NCI-H2227 (cell line): ENCODE measurements around the gene SP3.

ENCODE experiments used
- DNase-seq: peaks from one replicate; lab custom pipeline; 2025; ENCODE audit not compliant: unreplicated experiment; lab: John Stamatoyannopoulos, UW

SP3 gene

DNA sequence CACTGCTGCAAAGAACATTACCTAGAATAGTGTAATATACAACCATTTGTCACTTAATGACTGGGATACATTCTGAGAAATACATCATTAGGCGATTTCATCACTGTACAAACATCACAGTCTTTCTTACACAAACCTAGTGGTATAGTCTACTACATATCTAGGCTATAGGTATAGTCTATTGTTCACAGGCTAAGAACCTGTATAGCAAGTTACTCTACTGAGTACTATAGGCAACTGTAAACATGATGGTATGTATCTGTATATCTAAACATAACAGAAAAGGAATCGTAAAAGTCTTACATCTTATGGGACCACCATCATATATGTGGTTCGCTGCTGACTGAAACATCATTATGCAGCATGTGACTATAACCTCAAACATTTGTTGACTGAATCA lies 21.4 kb downstream of the SP3 start:
- DNase-seq, result no peak

DNA sequence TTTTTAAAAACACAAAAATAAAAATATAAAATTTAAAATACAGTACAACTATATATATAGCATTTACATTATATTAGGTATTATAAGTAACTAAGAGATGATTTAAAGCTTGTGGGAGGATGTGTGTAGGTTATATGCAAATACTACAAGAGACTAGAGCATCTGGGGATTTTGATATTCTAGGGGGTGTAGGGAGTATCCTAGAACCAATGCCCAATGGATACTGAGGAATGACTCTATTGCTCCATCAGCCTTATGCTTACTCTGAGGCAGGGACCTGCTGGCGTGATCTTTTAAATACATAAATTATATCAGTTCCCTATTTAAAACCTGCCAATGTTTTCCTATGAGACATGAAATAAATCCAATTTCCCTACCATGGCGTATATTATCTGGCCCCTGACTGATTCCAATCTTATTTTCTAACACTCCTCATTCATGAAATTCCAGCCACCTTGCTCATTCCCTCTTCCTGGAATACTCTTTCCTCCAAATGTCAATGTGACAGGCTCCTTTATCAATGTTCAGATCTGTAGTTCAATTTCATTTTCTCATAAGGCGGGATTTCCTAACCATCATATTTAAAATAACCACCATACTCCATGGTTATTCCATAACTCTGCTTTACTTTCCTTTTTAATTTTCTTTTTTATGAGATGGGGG lies 22.2 kb downstream of the SP3 start:
- no peak for DNase-seq

GRCh38 chr2:173941567-173941966 lies 23.6 kb downstream of the SP3 start:
- DNase-seq, result no peak

DNA sequence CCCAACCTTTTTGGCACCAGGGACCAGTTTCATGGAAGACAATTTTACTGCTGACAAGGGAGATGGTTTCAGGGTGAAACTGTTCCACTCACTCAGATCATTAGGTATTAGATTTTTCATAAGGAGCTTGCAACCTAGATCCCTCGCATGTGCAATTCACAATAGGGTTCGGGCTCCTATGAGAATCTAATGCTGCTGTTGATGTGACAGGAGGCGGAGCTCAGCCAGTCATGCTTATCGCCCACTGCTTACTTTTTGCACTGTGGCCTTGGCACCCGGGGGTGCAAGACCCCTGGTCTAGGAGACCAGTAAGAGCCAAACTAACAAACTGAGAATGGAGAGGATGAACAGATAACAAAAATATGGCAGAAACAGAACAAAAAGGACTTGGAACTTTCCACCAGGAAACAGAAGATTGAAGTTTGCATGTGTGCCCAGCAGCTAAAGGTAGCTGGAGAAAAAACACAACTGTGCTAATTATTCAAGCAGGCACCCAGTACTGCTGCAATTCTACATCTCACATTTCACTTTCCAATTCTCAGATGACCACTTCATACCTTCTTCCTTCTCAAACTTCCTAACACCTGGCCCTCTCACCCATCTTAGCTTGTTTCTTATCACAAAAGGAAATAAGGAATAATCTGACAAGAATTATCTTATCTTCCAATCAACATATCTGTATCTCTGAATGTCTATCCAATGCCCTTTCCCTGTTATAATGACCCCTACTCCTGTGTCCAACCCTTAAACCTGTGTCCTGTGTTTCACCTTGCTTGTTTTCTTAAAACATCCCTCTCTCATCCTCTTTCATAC lies 24.8 kb downstream of the SP3 start:
- DNase-seq, result no peak

DNA sequence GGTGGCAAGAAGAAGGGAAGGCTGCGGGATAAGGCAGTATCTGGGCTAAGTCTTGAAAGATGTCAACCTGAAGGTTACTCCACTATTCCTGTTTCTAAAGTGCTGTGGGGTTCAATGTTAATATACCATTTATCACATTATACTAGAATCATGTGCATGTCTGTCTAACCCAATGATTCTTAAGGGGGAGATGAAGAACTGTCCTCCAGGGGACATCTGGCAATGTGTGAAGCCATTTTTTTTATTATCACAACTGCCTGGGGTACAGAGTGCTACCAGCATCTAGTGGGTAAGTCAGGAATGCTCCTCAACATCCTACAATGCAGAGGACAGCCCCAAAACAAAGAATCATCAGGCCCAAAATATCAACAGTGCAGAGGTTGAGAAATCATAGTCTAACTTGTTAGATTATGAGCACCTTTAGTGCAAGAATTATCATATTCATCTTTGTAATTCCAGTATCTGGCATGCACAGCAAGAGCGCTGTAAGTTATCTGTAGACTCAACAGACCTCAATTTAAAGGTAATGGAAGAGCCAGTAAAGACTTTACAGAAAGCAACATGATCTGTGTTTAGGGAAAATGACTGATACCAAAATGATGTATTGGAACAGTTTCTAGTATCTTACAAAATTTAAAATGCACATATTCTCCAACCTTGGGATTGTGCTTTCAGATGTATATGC lies 26.3 kb downstream of the SP3 start:
- no peak for DNase-seq

DNA sequence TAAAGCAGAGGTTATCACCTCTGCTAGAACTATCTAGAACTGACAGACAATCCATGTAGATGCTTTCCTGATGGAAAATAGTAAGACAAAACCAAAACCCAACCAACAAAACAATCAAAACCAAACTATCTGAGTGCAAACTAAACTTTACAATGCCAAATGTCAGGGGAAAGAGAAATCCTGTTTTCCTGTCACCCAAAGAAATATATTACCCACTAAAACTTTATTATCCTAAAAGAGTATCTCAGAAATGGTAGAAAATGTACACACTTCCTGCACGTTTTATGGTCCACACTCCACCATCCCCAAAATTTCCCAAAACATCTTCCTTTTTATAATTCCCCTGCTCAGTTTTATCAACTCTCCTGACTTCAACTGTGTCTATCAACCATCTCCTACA lies 29.9 kb downstream of the SP3 start:
- no peak for DNase-seq

GRCh38 chr2:173934895-173935294 lies 30.3 kb downstream of the SP3 start:
- peak; percentile 11 for DNase-seq

DNA sequence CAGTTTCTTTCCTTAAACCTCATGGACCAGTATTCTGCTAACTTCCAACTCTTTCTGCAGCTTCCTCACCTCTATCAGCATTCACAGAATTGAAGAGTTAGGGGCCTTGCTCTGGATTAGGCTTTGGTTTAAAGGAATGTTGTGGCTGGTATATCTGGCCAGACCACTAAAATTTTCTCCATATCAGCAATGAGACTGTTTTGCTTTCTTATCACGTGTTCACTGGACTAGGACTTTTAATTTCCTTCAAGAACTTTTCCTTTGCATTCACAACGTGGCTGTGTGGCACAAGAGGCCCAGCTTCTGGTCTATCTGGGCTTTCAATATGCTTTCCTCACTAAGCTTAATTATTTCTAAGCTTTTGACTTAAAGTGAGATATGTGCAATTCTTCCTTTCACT lies 33.4 kb downstream of the SP3 start:
- DNase-seq, result no peak

GRCh38 chr2:173929441-173929840 lies 35.7 kb downstream of the SP3 start:
- no peak for DNase-seq

- no peak for DNase-seq
Measured at GRCh38 chr2:173926875-173927274, 38.3 kb downstream of the SP3 start.

GRCh38 chr2:173924285-173924684 lies 40.9 kb downstream of the SP3 start:
- no peak for DNase-seq

DNA sequence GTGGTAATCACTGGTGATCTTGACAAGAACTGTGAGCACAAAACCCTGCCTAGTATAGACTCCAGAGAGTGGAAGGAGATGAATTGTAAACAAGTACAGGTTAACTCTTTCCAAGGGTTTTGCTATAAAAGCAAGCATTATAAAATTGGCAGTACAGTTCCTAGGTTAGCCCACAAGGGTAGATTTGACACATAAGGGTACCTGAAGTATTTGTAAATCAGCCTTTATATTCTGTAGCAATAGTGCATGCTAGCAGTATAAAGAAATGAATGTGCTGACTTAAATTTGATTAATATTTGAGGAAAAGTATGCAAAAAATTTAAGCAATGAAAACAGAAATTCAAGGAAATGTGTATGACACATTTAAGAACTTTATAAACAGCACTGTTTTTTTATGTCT lies 42.4 kb downstream of the SP3 start:
- DNase-seq, result no peak

DNA sequence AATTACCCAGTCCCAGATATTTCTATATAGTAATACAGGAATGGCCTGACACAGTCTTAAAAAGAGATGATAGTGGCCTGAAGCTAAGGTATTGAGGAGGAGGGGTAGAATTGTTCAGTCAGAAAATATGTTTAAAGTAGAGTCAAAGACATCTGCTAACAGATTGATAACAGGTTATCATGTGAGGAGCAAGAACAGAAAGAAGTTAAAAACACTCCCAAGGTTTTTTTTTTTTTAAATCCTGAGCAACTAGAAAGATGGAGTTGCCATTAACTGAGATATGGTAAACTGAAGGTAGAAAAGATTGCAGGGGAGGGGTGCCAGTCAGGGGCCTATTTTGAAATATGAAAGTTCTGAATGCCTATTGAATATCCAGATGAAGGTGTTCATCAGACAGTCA lies 43.1 kb downstream of the SP3 start:
- no peak for DNase-seq

DNA sequence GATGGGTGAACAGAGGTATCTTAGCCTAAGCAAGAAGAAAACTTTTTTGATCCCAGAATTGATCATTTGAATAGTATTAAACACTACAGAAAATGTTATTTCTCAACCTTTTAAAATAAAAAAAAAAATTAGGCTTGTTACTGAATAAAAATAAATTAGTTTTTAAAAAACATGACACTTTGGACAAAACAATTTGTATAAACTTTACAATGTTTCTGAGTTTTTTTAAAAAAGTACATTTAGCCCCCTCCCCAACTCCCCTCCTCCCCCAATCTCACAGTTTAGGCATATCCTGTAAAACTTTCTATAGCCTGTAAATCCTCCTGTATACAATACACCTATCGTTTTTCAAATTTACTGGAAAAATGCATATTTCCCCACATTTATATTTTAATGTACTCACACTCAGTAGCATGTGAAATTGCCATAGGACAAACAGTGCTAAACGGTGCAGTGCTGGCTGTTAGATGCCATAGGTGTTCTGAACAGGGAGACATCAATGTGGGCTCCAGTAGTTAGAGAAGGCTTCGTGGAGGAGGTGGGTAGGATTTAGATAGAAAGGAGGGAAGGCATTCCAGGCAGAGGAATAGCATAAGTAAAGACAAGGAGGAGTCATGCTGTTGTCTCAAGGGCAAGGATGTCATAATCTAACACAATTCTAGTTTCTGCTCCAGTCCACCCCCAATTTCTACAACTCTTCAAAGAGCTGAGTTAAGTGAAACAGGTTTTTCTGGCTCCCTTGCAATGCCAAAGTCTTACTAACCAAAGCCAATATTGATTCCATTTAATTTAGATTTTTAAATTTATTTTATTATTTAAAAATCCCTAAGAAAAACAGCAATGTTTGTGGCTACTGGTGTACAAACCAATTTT lies 50.9 kb downstream of the SP3 start:
- DNase-seq, result no peak

GRCh38 chr2:173909846-173910245 lies 55.3 kb downstream of the SP3 start:
- no peak for DNase-seq

- no peak for DNase-seq
Measured at GRCh38 chr2:173906626-173907025, 58.5 kb downstream of the SP3 start.

DNA sequence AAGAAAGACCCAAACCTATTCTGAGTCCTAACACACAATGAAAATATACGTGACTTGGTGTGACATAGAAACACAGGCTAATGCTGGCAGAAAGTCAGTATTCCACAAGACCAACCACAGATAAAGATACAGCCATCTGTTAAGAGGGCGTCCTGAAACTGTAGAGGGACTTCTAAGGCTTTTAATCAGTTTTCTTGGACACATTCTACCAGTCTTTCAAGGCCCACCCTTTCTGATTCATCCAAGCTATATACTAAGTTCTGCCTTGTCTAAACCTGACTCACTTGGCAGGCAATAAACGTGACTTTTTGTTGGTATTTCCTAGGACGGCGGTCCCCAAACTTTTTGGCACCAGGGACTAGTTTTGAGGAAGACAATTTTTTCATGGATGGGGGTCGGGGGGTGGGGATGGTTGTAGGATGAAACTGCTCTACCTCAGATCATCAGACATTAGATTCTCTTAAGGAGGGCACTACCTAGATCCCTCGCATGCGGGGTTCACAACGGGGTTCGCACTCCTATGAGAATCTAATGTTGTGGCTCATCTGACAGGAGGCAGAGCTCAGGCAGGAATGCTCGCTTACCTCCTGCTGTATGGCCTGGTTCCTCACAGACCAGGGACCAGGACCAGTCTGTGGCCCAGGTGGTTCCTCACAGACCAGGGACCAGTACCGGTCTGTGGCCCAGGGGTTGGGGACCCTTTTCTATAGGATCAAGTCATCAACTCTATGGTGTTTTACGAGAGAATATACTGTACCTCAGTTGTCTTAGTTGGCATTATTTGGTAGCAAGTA lies 61.4 kb downstream of the SP3 start:
- no peak for DNase-seq

DNA sequence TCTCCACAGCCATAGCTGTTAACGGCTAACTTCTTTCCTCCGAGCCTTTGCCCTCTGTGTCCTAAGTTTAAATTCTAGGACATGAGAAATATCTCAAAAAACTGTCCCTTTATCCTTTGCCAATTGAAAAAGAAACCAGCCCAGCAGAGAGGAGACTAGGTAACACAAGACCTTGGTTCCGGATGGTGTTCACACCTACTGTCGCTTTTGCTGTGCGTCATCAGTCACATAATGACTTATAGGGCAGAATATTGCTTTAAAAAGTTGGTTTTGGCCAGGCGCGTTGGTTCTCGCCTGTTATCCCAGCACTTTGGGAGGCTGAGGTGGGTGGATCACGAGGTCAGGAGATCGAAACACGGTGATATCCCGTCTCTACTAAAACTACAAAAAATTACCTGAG lies 66.2 kb downstream of the SP3 start:
- DNase-seq, result no peak

GRCh38 chr2:173898178-173898668 lies 67.0 kb downstream of the SP3 start:
- no peak for DNase-seq

DNA sequence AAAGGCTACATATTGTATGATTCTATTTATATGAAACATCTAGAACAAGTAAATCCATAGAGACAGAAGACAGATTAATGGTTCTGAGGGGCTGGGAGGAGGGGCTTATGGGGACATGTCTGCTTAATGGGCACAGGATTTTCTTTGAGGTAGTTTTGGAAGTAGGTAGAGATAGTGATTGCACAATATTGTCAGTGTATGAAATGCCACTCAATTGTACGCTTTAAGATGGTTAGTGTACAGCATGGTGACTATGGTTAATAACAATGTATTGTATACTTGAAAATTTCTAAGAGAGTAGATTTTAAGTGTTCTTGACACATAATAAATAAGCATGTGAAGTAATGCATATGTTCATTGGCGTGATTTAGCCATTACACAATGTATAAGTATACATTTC lies 68.4 kb downstream of the SP3 start:
- no peak for DNase-seq
